Hematopoietic multipotent progenitor cell treated with erythropoietin and hydrocortisone succinate and interleukin-3 and kit ligand, for 15 days (in vitro differentiated cells): ENCODE results near the gene COMT.
A peak's percentile ranks its signal among the peaks of the same experiment; 100 is the strongest.

ENCODE experiments used
- DNase-seq: peaks from one replicate; pipeline ENCODE4 v3.0.0-alpha.2; 2015; ENCODE audit warnings: low spot score

COMT gene

DNA sequence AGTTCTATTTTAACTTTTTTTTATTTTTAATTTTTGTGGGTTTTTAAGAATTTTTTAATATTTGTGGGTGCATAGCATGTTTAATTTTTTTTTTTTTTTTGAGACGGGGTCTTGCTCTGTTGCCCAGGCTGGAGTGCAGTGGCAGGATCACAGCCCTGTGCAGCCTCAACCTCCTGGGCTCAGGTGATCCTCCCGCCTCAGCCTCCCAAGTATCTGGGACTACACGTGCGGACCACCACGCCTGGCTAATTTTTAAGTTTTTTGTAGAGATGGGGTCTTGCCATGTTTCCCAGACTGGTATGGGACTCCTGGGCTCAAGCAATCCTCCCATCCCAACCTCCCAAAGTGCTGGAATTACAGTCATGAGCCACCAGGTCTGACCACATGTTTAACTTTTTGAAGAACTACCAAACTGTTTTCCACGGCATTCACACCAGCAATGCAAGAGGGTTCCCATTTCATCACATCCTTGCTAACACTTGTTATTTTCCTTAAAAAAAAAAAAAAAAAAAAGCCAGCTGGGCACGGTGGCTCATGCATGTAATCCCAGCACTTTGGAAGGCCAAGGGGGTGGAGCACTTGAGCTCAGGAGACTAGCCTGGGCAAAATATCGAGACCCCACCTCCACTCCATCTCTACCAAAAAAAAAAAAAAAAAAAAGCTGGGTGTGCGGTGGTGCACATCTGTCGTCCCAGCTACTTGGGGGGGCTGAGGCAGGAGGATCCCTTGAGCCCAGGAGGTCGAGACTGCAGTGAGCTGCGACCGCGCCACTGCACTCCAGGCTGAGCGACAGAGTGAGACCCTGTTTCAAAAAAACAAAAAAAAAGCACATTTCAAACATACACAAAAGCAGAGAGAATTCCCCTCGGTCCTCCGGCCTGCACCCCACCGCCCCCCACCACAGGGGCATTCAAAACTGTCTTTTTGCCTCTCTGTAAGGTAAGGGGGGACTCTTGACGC is 16.8 kb downstream of the COMT start:
- DNase-seq: no peak

DNA sequence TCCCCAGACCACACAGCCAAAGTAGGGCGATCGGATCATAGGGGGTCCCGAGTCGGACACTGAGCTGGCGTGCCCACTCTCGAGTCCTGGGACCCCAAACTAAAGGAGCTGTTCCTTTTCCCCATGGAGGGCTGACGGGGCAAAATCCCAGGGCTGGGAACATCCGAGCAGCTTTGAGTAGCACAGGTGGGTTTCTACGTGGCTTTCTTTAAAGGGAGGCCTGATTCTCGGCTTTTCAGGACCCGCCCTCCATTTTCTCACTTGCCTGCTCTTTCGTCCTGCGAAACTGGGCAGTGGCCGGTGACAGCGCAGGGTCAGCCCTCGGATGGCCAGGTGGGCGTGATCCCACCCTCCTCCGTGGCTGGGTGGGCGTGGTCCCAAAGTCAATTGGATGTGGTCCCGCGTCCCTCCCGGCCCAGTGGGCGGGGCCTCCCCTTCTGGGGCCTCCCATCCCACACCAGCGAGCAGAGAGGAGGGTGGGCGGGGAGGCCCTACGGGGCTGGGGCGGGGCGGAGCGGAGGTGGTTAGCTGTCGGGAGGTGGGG is 17.5 kb downstream of the COMT start:
- peak; percentile 37 for DNase-seq

DNA sequence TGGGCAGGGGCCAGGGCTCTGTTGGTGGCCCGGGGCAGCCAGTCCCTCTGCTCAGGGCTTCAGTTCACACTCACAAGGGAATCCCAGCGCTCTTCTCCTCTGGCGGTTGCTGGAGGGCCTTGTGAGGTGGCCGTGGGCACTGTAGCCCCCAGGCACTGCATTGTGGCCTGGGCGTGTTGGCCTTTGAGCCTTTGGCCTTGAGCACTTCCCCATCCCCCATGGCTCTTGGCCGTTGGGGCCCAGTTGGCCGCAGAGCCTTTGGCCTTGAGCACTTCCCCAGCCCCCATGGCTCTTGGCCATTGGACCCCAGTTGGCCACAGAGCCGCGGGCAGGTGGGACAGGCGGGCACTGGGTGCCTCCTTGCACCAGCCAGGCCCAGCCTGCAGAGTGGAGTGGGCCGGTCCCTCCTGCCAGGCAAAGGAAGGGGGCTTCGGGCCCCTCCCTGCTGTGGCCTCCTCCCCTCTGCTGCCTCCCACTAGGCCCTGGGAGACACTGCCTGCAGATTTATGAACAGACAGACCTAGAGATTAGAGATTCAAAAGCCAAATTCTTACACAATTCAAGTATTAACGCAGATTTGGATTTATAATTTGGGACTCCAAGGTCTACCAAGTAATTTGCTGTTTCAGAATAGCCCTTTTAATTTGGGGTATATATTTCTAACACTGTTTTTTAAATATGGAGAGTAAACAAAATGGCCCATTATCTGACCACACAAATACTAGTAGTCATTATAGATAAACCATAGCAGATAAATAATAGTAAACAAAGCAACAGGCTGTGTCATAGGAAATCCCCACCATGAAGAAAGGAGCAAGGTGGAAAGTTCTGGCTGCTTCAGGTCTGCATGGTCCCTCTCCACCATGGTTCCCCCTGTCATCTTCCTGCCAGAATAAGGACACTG is 18.3 kb downstream of the COMT start:
- no peak for DNase-seq

DNA sequence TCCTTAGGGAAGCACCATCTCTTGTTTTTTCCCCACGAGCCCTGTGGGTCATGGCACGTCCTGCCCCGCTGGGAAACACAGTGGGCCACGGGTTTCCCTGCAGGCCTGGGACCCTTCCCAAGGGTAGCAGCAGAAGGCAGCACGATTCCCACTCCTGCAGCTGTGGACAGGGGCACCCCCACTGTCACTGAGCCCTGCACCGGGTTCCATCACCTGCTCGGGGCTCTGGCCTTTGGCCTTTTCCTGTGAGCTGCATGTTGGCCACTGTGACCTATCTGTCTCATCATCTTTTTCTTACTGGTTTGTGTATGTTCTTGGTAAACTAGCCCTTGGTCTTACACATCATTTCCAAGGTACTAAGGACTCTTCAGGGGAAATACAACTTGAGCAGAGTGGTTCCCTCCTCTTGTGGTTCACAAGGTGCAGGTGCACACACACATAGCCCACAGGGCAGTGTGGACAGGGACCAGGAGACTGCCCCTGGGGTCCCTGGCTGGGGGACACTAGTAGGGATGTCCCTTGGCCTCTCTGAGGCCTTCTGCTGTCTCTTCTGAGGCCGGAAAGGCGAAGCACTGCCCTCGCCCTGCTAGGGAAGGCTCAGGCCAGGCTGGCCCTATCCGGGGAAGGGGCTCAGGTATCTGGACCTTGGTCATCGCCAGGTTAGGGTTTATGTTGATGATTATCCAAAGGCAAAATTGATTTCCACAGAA is 19.1 kb downstream of the COMT start:
- DNase-seq: no peak

DNA sequence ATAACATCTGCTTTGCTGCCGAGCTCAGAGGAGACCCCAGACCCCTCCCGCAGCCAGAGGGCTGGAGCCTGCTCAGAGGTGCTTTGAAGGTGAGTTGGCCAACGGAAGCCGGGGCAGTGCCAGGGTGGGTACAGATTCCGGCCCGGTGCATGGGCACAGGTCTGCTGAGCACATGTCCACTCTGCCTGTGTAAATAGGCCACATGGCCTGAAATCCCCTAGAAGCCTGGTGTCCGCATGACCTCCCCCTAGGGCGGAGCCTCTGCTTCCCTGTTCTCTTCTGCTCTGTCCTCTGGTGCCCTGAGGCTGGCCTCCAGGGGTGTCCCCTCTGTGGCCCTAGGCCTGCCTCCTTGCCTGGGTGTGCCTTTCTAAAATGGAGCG is 19.6 kb downstream of the COMT start:
- no peak for DNase-seq

DNA sequence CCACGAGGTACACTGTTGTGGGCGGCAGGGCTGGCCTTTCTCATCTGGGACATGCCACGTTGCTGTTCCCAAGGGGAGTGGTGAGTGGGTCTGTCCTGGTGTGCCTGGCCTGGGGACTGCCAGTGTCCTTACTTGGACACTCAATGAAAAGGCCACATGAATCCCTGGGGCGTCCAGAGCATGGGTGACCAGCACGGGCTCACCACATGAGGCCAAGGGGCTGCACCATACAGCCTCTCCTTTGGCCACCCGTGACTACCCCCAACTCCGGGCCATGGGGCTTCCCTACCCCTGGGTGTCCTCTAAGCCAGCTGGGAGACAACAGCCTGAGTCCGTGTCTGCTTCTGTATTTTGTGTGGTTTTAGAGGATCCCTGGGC is 20.3 kb downstream of the COMT start:
- DNase-seq: no peak

DNA sequence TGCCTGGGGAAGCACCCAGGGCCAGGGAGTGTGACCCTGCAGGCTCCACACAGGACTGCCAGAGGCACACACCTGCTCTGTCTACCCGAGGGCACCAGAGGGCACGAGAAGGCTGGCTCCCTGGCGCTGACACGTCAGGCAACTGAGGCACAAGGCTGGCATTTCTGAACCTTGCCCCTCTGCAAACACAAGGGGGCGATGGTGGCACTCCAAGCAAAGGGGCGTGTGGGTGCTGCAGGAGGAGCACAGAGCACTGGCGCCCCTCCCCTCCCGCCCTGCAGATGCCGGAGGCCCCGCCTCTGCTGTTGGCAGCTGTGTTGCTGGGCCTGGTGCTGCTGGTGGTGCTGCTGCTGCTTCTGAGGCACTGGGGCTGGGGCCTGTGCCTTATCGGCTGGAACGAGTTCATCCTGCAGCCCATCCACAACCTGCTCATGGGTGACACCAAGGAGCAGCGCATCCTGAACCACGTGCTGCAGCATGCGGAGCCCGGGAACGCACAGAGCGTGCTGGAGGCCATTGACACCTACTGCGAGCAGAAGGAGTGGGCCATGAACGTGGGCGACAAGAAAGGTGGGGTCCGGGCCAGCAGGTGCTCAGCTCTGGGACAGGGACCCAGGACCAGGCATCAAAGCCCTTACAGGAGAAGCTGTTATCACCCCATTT is 20.8 kb downstream of the COMT start:
- DNase-seq: peak; percentile 83

DNA sequence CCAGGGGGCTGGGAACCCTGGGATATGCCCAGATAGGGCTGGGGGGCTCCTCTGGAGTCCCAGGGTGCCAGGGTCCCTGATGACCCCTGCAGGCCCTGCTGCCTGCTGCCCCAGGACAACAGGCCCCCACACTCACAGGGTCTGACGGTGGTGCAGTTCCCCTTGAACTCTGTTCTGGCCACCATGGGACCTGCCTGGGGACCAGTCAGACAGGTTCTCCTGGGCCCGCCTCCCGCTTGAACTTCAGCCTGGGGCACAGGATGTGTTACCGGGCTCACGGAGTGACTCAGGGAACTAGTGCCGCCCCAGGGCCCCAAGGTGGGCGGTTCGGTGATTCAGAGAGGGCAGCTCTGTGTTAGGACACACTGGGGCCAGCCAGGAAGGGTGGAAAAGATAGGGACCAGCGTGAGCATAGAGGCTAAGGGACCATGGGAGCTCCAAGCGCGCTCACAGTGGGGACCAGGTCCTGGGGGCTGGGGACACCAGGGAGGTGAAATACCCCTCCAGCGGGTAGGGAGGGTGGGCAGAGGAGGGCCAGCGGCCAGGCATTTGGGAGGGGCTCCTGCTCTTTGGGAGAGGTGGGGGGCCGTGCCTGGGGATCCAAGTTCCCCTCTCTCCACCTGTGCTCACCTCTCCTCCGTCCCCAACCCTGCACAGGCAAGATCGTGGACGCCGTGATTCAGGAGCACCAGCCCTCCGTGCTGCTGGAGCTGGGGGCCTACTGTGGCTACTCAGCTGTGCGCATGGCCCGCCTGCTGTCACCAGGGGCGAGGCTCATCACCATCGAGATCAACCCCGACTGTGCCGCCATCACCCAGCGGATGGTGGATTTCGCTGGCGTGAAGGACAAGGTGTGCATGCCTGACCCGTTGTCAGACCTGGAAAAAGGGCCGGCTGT is 21.6 kb downstream of the COMT start:
- DNase-seq: no peak

DNA sequence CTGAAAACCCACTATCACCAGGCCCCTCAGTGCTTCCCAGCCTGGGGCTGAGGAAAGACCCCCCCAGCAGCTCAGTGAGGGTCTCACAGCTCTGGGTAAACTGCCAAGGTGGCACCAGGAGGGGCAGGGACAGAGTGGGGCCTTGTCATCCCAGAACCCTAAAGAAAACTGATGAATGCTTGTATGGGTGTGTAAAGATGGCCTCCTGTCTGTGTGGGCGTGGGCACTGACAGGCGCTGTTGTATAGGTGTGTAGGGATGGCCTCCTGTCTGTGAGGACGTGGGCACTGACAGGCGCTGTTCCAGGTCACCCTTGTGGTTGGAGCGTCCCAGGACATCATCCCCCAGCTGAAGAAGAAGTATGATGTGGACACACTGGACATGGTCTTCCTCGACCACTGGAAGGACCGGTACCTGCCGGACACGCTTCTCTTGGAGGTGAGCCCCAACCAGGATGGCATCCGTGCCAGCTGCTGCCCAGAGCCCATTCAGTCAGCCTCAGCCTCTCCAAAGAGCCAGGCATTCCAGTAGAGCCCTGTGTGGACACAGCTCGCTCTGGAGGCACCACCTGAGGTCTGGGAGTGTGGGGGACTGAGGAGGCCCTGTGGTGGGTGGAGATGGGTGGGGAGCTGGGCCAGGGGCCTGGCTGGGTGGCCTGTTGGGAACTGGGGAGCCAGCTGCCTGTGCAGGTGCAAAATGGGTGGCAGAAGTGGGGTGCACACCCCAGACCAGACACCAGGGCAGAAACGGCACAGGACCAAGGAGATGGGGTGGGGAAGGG is 22.5 kb downstream of the COMT start:
- DNase-seq: no peak

DNA sequence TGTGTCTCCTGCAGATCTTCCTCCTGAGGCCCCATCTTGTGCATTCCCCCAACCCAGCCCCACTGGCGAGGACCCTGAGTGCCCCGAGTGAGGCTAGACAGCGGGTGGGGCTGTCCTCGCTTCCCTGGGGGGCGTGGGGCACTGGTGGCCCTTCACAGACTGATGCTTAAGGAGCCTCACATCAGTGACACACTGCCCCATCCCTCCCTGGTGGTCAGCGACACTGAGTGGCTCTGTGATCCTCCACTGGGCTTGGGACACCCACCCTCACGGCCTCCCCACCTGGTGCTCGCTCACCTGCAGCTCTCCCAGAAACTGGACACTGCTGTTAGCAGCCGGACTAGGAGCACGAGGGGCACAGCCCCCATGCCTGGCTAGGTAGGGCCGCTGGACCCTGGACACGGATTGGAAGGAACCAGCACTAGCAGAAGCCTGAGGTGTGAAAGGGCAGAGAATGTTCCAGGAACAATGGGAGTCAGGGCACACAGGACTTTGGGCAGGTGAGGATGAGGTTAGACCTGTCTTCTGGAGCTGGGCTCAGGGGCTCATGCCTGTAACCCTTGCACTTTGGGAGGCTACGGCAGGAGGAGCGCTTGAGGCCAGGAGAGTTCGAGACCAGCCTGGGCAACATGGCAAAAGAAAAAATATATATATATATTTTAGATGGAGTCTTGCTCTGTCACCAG is 23.3 kb downstream of the COMT start:
- no peak for DNase-seq

DNA sequence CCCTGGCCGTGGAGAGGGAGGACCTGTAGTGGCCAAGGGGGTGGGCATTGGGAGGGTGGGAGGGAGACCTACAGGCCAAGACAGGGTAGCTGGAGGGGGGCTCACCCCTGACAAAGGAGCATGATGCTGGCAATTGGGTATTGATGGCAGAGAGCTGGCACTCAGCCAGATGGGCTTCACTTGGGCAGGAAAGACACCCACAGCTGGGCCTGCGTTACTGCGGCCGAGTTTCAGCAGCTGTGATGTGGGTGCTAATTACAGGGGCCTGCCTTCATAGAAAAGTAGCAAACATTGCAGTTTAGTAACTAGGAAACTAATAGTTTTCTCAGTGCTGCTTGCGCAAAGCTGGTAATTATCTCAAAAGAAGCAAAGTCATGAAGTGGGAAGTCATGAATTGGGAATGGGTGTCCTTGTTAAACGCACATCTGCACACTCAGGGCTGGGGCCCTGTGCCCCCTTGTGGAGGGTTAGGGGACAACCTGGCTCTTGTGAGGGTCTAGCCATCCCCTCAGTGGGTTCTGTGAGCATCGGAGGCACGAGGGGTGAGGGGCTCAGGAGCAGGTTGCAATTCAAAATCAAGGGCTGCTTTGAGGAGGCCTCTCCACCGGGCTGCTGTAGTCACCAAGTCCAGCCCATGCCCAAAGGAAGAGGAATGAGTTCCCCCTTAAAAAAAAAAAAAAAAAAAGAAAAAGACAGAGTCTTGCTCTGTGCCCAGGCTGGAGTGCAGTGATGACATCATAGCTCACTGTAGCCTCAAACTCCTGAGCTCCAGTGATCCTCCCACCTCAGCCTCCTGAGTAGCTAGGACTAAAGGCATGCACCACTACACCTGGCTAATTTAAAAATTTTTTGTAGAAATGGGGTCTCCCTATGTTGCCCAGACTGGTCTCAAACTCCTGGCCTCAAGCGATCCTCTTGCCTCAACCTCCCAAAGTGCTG is 24.5 kb downstream of the COMT start:
- no peak for DNase-seq

DNA sequence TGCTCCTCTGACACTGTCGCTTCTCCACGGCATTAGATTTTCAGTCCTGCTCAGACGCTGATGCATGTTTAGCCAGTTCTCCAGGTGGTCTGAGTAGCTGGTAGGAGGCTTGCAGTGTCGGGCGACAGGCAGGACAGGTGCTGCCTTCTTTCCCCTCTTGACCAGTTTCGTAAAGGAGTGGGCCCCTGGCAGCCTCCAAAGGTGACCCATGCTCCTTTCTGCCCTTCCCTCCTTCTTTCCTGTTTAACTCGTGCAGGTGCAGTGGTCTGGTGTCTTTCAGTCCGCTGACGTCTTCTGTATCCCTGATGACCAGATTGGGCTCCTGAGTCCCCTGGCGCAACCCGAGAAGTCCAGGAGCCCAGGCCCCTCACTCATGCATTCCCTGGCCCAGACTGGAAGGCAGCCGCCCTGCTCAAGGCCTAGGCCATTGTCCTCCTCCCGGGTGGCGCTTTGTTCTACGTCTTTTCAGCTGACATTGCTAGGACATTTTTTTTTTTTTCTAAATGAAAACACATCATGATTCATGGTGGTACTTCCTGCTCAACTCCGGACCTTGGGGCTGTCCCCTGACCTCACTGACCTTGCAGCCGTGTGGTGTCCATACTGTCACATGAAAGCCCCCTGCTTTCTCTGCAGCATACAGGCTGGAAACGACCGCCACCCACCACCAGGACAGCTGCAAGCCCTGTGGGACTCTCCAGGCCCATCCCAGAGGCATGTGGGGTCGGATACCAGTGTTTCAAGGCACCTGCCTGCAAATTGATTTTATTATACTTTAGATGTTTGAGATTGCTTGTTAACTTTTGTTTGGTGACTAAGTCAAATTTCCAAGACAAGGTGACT is 25.6 kb downstream of the COMT start:
- DNase-seq: no peak

DNA sequence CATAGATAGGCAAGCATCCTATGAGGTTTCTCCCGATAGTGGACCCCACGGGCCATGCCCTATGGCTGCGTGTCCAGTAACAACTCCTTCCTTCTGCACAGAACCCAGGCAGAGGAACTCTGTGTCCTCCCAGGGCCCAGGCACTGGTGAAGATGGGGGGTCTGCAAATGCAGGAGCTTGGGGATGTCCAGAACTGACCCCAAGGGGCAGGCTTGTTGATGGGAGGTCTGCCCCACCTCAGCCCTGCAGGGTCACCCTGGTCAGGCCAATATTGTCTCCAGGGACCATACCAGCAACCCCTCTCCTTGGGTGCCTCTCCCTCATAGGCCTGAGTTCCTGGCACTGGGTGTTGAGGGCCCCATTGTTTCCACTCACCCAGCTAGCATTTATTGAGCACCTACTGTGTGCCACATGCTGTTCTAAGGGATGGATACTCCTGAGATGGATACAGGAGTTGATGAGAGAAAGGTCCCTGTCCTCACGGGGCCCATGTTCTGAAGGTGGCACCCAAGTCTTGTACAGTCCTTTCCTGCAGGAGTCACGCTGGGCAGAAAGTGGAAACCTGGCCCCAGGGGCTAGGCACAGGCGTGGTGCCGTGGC is 26.4 kb downstream of the COMT start:
- no peak for DNase-seq

DNA sequence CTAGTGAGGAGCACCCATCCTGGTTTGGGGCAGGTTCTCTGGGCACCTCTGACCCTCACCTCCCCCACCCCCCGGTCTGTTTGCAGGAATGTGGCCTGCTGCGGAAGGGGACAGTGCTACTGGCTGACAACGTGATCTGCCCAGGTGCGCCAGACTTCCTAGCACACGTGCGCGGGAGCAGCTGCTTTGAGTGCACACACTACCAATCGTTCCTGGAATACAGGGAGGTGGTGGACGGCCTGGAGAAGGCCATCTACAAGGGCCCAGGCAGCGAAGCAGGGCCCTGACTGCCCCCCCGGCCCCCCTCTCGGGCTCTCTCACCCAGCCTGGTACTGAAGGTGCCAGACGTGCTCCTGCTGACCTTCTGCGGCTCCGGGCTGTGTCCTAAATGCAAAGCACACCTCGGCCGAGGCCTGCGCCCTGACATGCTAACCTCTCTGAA is 26.9 kb downstream of the COMT start:
- DNase-seq: no peak

DNA sequence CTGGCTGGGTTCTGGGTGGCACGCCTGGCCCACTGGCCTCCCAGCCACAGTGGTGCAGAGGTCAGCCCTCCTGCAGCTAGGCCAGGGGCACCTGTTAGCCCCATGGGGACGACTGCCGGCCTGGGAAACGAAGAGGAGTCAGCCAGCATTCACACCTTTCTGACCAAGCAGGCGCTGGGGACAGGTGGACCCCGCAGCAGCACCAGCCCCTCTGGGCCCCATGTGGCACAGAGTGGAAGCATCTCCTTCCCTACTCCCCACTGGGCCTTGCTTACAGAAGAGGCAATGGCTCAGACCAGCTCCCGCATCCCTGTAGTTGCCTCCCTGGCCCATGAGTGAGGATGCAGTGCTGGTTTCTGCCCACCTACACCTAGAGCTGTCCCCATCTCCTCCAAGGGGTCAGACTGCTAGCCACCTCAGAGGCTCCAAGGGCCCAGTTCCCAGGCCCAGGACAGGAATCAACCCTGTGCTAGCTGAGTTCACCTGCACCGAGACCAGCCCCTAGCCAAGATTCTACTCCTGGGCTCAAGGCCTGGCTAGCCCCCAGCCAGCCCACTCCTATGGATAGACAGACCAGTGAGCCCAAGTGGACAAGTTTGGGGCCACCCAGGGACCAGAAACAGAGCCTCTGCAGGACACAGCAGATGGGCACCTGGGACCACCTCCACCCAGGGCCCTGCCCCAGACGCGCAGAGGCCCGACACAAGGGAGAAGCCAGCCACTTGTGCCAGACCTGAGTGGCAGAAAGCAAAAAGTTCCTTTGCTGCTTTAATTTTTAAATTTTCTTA is 27.8 kb downstream of the COMT start:
- no peak for DNase-seq

DNA sequence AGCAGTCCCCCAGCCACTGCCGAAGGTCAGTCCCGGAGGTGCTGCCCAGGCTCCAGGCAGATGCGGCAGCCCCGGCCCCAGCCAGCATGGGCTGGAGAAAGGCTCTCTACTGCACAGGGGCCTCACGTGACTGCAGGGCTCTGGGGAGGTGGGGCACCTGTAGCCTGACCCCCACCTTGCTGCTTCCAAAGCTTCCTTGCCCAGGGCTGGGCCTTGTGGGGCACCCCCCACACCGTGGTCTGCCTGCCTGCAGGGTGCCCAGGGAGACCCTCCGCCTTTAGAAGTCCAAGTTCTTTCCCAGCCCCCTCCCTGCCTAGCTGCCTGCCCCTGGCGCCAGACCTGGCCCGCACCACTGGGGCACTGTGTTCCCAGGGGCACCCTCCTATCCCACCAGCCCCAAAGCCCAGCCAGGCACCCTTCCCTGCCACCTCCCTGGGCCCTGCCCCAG is 28.5 kb downstream of the COMT start:
- no peak for DNase-seq
